Suppressor macrophage treated with lipopolysaccharide for 1 hour (primary cell): ENCODE data around the gene NUS1.
"Not testable (repeated sequence)": the region's sequence is repeated elsewhere in the genome, so short reads cannot be mapped to it uniquely, and the experiment has no call there.

ENCODE experiments used
- DNase-seq, 3 donors: peaks; one replicate each; pipeline ENCODE4 v3.0.0-alpha.2; 2020 to 2022

The NUS1 gene

GRCh38 chr6:117718895-117719294 lies 43.6 kb downstream of the NUS1 start:
- DNase-seq: no peak

GRCh38 chr6:117721520-117721919 lies 46.3 kb downstream of the NUS1 start:
- DNase-seq: not testable (repeated sequence)

GRCh38 chr6:117728626-117729025 lies 53.4 kb downstream of the NUS1 start:
- DNase-seq: no peak

- DNase-seq: no peak
Measured at GRCh38 chr6:117729613-117730012, 54.3 kb downstream of the NUS1 start.

- peak in 1 of 3 donors; percentile 7 for DNase-seq
Measured at GRCh38 chr6:117733341-117733740, 58.1 kb downstream of the NUS1 start.

- DNase-seq: no peak
Measured at GRCh38 chr6:117739869-117740268, 64.6 kb downstream of the NUS1 start.

- DNase-seq: no peak
Measured at GRCh38 chr6:117740605-117741004, 65.3 kb downstream of the NUS1 start.

- DNase-seq: not testable (repeated sequence)
Measured at GRCh38 chr6:117750675-117751074, 75.4 kb downstream of the NUS1 start.
